Loucy (cell line): ENCODE measurements around the gene HES3.

Source experiments
- H2AFZ ChIP-seq: fragments of 200-600 bp; sonication (generic); 2 replicates; pipeline ENCODE4 v1.6.0; 2016; ENCODE audit warnings: antibody characterized with exemption, mild to moderate bottlenecking, low read length, moderate library complexity
- H3F3A ChIP-seq: fragments of 200-600 bp; 2 replicates; pipeline ENCODE4 v1.6.0; 2016; ENCODE audit warnings: antibody characterized with exemption, low read depth, mild to moderate bottlenecking
- H3K27me3 ChIP-seq: fragments of 200-600 bp; sonication (generic); 2 replicates; pipeline ENCODE4 v1.6.1; 2014; ENCODE audit warnings: low read length, mild to moderate bottlenecking; ENCODE audit not compliant: insufficient read depth, poor library complexity, severe bottlenecking
- H3K36me3 ChIP-seq: fragments of 200-600 bp; sonication (generic); 2 replicates; pipeline ENCODE4 v1.6.1; 2016; ENCODE audit warnings: low read length; ENCODE audit not compliant: insufficient read depth
- H3K4me1 ChIP-seq: fragments of 200-600 bp; sonication (generic); 2 replicates; pipeline ENCODE4 v1.5.1; 2014; ENCODE audit warnings: low read length, mild to moderate bottlenecking; ENCODE audit not compliant: insufficient read depth, poor library complexity, severe bottlenecking
- H3K4me2 ChIP-seq: fragments of 200-600 bp; sonication (generic); 2 replicates; pipeline ENCODE4 v1.6.0; 2014; ENCODE audit warnings: antibody characterized with exemption, low read length, low read depth, mild to moderate bottlenecking; ENCODE audit not compliant: poor library complexity, severe bottlenecking
- H3K4me3 ChIP-seq: fragments of 200-600 bp; sonication (generic); 2 replicates; pipeline ENCODE4 v1.5.1; 2014; ENCODE audit warnings: low read length, mild to moderate bottlenecking, mixed read lengths; ENCODE audit not compliant: poor library complexity, severe bottlenecking
- H3K79me2 ChIP-seq: fragments of 200-600 bp; sonication (generic); 2 replicates; pipeline ENCODE4 v1.6.1; 2014; ENCODE audit warnings: low read length; ENCODE audit not compliant: insufficient read depth
- H3K9ac ChIP-seq: fragments of 200-600 bp; sonication (generic); 2 replicates; pipeline ENCODE4 v1.6.0; 2014; ENCODE audit warnings: mild to moderate bottlenecking, low read depth, low read length, moderate library complexity; ENCODE audit not compliant: poor library complexity, severe bottlenecking
- H3K9me2 ChIP-seq: fragments of 200-600 bp; sonication (generic); replicated peaks from 2 replicates; pipeline ENCODE4 v1.6.1; 2016; ENCODE audit warnings: low read depth, low read length, mixed read lengths
- H3K9me3 ChIP-seq: fragments of 200-600 bp; sonication (generic); 2 replicates; pipeline ENCODE4 v1.6.1; 2014; ENCODE audit warnings: mild to moderate bottlenecking, antibody characterized with exemption, low read length, low read depth; ENCODE audit not compliant: insufficient read depth
- H4K20me1 ChIP-seq: fragments of 200-600 bp; sonication (generic); 2 replicates; pipeline ENCODE4 v1.6.0; 2014; ENCODE audit warnings: antibody characterized with exemption, low read length, mild to moderate bottlenecking; ENCODE audit not compliant: insufficient read depth, poor library complexity, severe bottlenecking
- EZH2phosphoT487 ChIP-seq: fragments of 200-600 bp; IDR thresholded peaks from 2 replicates; pipeline ENCODE4 v1.6.1; 2018; ENCODE audit warnings: antibody characterized with exemption, mild to moderate bottlenecking, moderate library complexity, borderline replicate concordance
- TF ChIP-seq, protein P1 (sequence below): fragments of 200-600 bp; sonication (generic); conservative IDR thresholded peaks from 2 replicates; pipeline ENCODE4 v1.5.1; 2014; ENCODE audit warnings: mild to moderate bottlenecking, antibody characterized with exemption, low read length

The HES3 gene

DNA sequence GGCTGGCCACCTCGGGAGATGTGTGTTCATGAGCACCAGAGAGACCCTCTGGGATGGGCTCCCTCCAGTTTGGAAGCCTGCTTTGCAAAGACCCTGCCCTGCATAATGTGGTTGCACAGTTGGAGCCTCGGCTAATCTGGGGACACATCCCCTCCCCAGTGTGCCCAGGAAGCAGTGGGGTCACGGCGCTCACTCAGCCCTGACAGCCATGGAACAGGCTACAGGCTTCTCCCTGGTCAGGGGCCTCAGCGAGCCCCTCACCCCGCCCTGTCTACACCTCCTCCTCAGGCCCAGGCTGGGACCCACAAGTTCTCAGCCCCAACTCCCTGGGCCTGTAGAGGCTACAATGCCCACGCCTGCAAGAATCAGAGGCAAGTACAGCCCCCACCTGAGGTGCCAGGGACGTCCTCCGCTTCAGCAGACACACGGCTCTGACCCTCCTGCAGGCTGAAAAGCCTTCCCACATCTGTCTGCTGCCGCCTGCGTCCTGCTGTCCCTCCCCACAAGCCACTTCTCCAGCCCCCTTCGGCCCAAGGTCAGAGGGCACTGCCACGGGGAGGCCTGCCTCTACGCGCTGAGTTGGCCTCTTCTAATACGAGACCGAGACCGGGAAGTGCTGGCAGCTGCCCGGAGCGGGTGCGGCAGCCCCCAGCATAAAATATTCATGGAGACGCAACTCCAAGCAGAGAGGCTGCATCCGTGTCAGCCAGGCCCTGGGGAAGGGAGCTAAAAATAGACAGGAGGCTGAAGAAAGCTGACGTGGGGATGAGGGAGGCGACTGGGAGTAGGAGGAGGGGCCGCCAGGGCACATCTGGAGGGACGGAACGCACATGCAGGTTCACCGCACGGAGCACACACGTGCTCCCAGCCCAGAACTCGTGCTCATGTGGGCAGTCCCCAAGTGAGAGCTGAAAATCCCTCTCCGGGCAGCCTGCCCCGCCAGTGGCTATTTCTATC lies 32.1 kb downstream of the HES3 start:
- H3K4me3 ChIP-seq = no peak overlapping the region
- no peaks in the 10 kb centered on the region for H3K27me3 ChIP-seq
- no peaks in the 10 kb centered on the region for H3K79me2 ChIP-seq
- no peaks in the 10 kb centered on the region for H4K20me1 ChIP-seq
- H2AFZ ChIP-seq = no peak overlapping the region
- H3K9me3 ChIP-seq = no peaks in the 10 kb centered on the region
- no peaks in the 10 kb centered on the region; the same call in 1 of the 2 replicates for H3K36me3 ChIP-seq
- peaks cover 3% of the 10 kb centered on the region for H3K4me1 ChIP-seq
- no peaks in the 10 kb centered on the region for H3K9me2 ChIP-seq
- no peak overlapping the region for H3K4me2 ChIP-seq
- no peaks in the 10 kb centered on the region for H3F3A ChIP-seq
- no peak overlapping the region for H3K9ac ChIP-seq
- TF ChIP-seq, protein P1, sequence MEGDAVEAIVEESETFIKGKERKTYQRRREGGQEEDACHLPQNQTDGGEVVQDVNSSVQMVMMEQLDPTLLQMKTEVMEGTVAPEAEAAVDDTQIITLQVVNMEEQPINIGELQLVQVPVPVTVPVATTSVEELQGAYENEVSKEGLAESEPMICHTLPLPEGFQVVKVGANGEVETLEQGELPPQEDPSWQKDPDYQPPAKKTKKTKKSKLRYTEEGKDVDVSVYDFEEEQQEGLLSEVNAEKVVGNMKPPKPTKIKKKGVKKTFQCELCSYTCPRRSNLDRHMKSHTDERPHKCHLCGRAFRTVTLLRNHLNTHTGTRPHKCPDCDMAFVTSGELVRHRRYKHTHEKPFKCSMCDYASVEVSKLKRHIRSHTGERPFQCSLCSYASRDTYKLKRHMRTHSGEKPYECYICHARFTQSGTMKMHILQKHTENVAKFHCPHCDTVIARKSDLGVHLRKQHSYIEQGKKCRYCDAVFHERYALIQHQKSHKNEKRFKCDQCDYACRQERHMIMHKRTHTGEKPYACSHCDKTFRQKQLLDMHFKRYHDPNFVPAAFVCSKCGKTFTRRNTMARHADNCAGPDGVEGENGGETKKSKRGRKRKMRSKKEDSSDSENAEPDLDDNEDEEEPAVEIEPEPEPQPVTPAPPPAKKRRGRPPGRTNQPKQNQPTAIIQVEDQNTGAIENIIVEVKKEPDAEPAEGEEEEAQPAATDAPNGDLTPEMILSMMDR = no peak
- TF ChIP-seq EZH2phosphoT487 = no peak

- no peaks in the 10 kb centered on the region for H3F3A ChIP-seq
- no peaks in the 10 kb centered on the region for H3K79me2 ChIP-seq
- no peak overlapping the region for H3K4me2 ChIP-seq
- no peaks in the 10 kb centered on the region for H4K20me1 ChIP-seq
- H3K27me3 ChIP-seq = no peaks in the 10 kb centered on the region
- TF ChIP-seq, protein P1 = no peak
- no peak for TF ChIP-seq EZH2phosphoT487
- H3K9ac ChIP-seq = no peak overlapping the region
- no peaks in the 10 kb centered on the region; the same call in 1 of the 2 replicates for H3K36me3 ChIP-seq
- no peak overlapping the region for H2AFZ ChIP-seq
- H3K9me3 ChIP-seq = no peaks in the 10 kb centered on the region
- no peak overlapping the region for H3K4me3 ChIP-seq
- H3K4me1 ChIP-seq = no peaks in the 10 kb centered on the region
- no peaks in the 10 kb centered on the region for H3K9me2 ChIP-seq
These were observed 33.0 kb downstream of the HES3 start for GRCh38 chr1:6276811-6277555.

DNA sequence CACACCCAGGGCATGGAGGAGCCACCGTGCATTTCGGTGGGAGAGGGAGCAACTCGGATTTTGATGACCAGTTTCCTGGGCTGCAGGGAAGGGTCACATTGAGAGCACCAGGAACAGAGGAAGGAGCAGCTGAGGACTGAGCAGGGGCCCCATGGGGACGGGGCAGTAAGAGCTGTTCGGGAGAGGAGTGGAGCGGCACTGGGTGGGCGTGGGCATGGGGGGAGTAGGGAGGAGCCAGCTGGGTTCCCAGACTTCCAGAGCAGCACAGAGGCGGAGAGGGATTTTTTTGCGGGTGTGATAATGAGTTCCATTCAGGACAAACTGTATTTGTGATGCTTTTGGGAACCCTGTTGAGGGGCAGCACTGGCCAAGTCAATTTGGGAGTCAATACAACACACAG lies 34.3 kb downstream of the HES3 start:
- Histone ChIP-seq H4K20me1 (no peaks in the 10 kb centered on the region), H3K9me2 (no peaks in the 10 kb centered on the region), H3K27me3 (no peaks in the 10 kb centered on the region), H2AFZ (no peak overlapping the region), H3K4me3 (no peak overlapping the region), H3K4me1 (no peaks in the 10 kb centered on the region), H3K9ac (no peak overlapping the region), H3F3A (no peaks in the 10 kb centered on the region), H3K4me2 (no peak overlapping the region), H3K36me3 (no peaks in the 10 kb centered on the region; the same call in 1 of the 2 replicates), H3K9me3 (no peaks in the 10 kb centered on the region), H3K79me2 (no peaks in the 10 kb centered on the region)
- TF ChIP-seq, protein P1 = no peak
- no peak for TF ChIP-seq EZH2phosphoT487
